Activated T-helper 1 cell treated with anti-CD3 and anti-CD28 coated beads, Interleukin-12 subunit alpha, Interleukin-12 subunit beta, Interleukin-2, Interleukin-4 antibody, amounts not matched to agents 30 ng/mL and 10 ng/mL and 1 ng/mL, durations not matched to agents 14 hours and 24 hours and 36 hours (primary cell): ENCODE data around the gene SLAMF1. TPM values are rescaled to one million over a fixed set of nuclear protein-coding genes. Genes with fewer than 3 reads are reported as not detected.
"Not testable (repeated sequence)": the region's sequence is repeated elsewhere in the genome, so short reads cannot be mapped to it uniquely, and the experiment has no call there.

ENCODE experiments used
- DNase-seq: peaks from one replicate; pipeline ENCODE4 v3.0.0; 2021; ENCODE audit warnings: low spot score
- H3K27ac Mint-ChIP-seq: one replicate; pipeline ENCODE4 v1.8.0; 2021; ENCODE audit warnings: mild to moderate bottlenecking, mixed read lengths
- H3K27me3 Mint-ChIP-seq: one replicate; pipeline ENCODE4 v1.8.0; 2022; ENCODE audit warnings: mild to moderate bottlenecking, moderate library complexity, mixed read lengths; ENCODE audit not compliant: insufficient read depth
- H3K36me3 Mint-ChIP-seq: one replicate; pipeline ENCODE4 v1.8.0; 2021; ENCODE audit warnings: low read depth, mixed read lengths
- H3K4me1 Mint-ChIP-seq: one replicate; pipeline ENCODE4 v1.8.0; 2021; ENCODE audit warnings: low read depth, mixed read lengths
- H3K4me3 Mint-ChIP-seq: one replicate; pipeline ENCODE4 v1.8.0; 2021; ENCODE audit warnings: mild to moderate bottlenecking, moderate library complexity, mixed read lengths
- H3K9me3 Mint-ChIP-seq: one replicate; pipeline ENCODE4 v1.8.0; 2021; ENCODE audit warnings: mixed read lengths
- intact Hi-C: fragments of 100-400 bp; cut with micrococcal nuclease; formaldehyde crosslinking; loops from one replicate; pipeline ENCODE4 v1.15.1; 2024
- total RNA-seq: library from RNA; stranded (reverse); gene quantifications from 2 replicates; pipeline ENCODE4 v1.2.3, GENCODE V29; 2022

Gene SLAMF1
- total RNA-seq, 1 donor from 2014 or later, result 118 TPM

GRCh38 chr1:160584784-160585183, 62.1 kb downstream of the SLAMF1 start:
- no peak overlapping the region for H3K27ac Mint-ChIP-seq
- H3K27me3 Mint-ChIP-seq, result no peaks in the 10 kb centered on the region
- H3K36me3 Mint-ChIP-seq, result peaks cover 13% of the 10 kb centered on the region
- H3K4me1 Mint-ChIP-seq, result peaks cover 35% of the 10 kb centered on the region
- intact Hi-C loops, result no loop called here
- DNase-seq, result no peak
- no peak overlapping the region for H3K4me3 Mint-ChIP-seq
- peaks cover 18% of the 10 kb centered on the region for H3K9me3 Mint-ChIP-seq

GRCh38 chr1:160582976-160583375, 63.9 kb downstream of the SLAMF1 start:
- Mint-ChIP-seq H3K4me1 (peaks cover 53% of the 10 kb centered on the region), H3K36me3 (peaks cover 13% of the 10 kb centered on the region), H3K9me3 (peaks cover 18% of the 10 kb centered on the region)
- DNase-seq, intact Hi-C loops, H3K4me3 Mint-ChIP-seq, H3K27ac Mint-ChIP-seq, H3K27me3 Mint-ChIP-seq: not testable (repeated sequence)

- H3K27ac Mint-ChIP-seq, result no peak overlapping the region
- intact Hi-C loops, result no loop called here
- peaks cover 18% of the 10 kb centered on the region for H3K9me3 Mint-ChIP-seq
- H3K36me3 Mint-ChIP-seq, result peaks cover 13% of the 10 kb centered on the region
- H3K4me3 Mint-ChIP-seq, result no peak overlapping the region
- DNase-seq, result no peak
- H3K4me1 Mint-ChIP-seq, result peaks cover 64% of the 10 kb centered on the region
- H3K27me3 Mint-ChIP-seq, result no peaks in the 10 kb centered on the region
These were observed 64.9 kb downstream of the SLAMF1 start for GRCh38 chr1:160581961-160582360.

- H3K4me1 Mint-ChIP-seq, result peaks cover 73% of the 10 kb centered on the region
- DNase-seq, result no peak
- H3K4me3 Mint-ChIP-seq, result no peak overlapping the region
- H3K9me3 Mint-ChIP-seq, result peaks cover 18% of the 10 kb centered on the region
- peaks cover 12% of the 10 kb centered on the region for H3K36me3 Mint-ChIP-seq
- intact Hi-C loops, result no loop called here
- H3K27ac Mint-ChIP-seq, result peak overlapping the region; percentile 0
- no peaks in the 10 kb centered on the region for H3K27me3 Mint-ChIP-seq
These were observed 66.5 kb downstream of the SLAMF1 start for GRCh38 chr1:160580221-160580812.

DNA sequence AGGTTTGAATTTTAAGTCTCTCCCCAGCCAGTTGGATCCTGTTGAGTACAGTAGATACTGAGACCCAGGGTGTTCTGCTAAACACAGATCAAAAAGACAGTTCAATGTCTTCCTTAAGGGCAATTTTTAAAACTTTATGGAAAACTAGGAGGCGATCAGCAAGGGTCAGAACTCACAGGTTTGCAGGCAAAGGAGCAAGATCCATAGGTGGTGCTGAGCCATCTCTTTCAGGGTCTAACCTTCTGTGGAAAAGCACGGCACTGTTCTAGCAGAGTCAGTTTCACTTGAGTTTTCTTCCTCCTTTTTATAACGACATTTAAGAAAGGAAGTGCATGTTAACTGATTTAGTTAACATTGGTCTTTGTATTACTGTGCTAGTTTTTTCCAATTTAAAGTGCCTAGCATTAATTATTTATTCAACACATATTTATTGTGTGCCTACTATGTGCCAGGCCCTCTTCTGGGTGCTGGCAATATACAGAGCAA, 67.6 kb downstream of the SLAMF1 start, which contains the start of gene CD84:
TSS of gene CD84 (minus strand) at position 281 of the 486 bp plus-strand sequence. CDS start at position 222, 59 bp downstream.
- intact Hi-C loops, result loop anchor here (5.0 kb wide), 1 partner anchor 317 kb away; the partner anchor contains the start of gene DCAF8
- no peaks in the 10 kb centered on the region for H3K27me3 Mint-ChIP-seq
- peak within 1 kb of the TSS; percentile 91 for H3K27ac Mint-ChIP-seq
- H3K36me3 Mint-ChIP-seq, result peaks cover 17% of the 10 kb centered on the region
- peaks cover 16% of the 10 kb centered on the region for H3K9me3 Mint-ChIP-seq
- peaks cover 73% of the 10 kb centered on the region for H3K4me1 Mint-ChIP-seq
- DNase-seq, result no peak
- H3K4me3 Mint-ChIP-seq, result peak within 1 kb of the TSS; percentile 85

DNA sequence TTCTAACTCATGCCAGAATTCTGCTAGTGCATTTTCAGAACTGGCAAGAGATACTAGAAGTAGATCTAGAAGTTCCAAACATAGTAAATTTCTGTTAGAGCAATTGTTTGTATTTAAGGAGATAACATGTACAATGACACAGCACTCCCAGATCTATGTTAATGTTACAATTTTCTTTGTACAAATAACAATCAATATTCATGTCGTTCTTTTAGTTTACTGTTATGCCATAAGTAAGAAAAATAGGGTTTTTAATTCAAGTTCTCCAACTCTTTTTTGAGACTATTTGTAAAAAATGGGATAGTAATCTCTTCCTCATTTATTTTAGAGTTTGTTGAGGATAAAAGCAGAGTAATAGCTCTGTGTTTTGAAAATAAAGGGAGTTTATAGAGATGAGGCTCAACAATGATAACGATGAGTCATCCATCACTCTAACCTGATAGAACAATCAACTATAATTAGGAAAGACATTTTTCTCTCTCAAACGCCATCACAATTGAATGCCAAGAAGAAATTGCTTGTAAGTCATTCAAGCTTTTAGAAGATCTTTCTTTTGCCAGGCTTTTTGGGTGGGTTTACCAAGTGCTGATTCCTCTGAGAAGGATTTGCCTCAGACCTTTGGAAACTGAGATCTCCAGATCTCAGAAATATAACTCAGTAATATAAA, 68.2 kb downstream of the SLAMF1 start:
- DNase-seq, result no peak
- Mint-ChIP-seq H3K4me3 (peak overlapping the region; percentile 85), H3K27me3 (no peaks in the 10 kb centered on the region), H3K36me3 (peaks cover 19% of the 10 kb centered on the region), H3K27ac (peak overlapping the region; percentile 91), H3K4me1 (peaks cover 76% of the 10 kb centered on the region), H3K9me3 (peaks cover 10% of the 10 kb centered on the region)
- intact Hi-C loops, result loop anchor here (1.0 to 5.0 kb wide), 2 partner anchors 8 to 316 kb away; partner anchors contain the start of gene DCAF8

DNA sequence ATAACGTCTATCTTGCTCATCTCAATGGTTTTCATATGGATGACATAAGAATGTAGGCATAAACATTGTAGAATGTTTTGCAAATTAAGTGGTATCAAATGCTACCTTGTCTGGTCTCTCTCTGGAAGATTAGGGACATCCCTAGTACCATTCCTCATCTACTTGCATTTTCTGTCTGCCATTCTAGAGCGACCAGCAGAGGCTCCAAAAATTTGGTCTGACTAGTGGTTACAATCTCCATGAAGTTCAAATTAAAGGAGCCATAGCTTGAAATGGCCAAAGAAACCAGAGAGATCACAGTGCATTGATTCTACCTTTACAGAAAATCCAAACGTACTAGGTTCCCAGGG, 68.7 kb downstream of the SLAMF1 start:
- no peak for DNase-seq
- intact Hi-C loops, result loop anchor here (1.0 to 5.0 kb wide), 2 partner anchors 8 to 316 kb away; partner anchors contain the start of gene DCAF8

GRCh38 chr1:160577671-160578070, 69.2 kb downstream of the SLAMF1 start:
- Mint-ChIP-seq H3K27me3 (no peaks in the 10 kb centered on the region), H3K9me3 (peaks cover 7% of the 10 kb centered on the region), H3K4me3 (peak overlapping the region; percentile 85), H3K36me3 (peaks cover 20% of the 10 kb centered on the region), H3K4me1 (peaks cover 86% of the 10 kb centered on the region), H3K27ac (peak overlapping the region; percentile 84)
- intact Hi-C loops, result loop anchor here (1.0 to 5.0 kb wide), 4 partner anchors 9 to 315 kb away; partner anchors contain the start of gene DCAF8
- DNase-seq, result no peak

More for the DNA sequence above, 68.7 kb downstream of the SLAMF1 start:
- peak overlapping the region; percentile 91 for H3K27ac Mint-ChIP-seq
- no peaks in the 10 kb centered on the region for H3K27me3 Mint-ChIP-seq
- H3K4me1 Mint-ChIP-seq, result peaks cover 82% of the 10 kb centered on the region
- H3K36me3 Mint-ChIP-seq, result peaks cover 21% of the 10 kb centered on the region
- H3K4me3 Mint-ChIP-seq, result peak overlapping the region; percentile 85
- H3K9me3 Mint-ChIP-seq, result peaks cover 9% of the 10 kb centered on the region

GRCh38 chr1:160576884-160577283, 70.0 kb downstream of the SLAMF1 start:
- no peaks in the 10 kb centered on the region for H3K27me3 Mint-ChIP-seq
- DNase-seq, result no peak
- H3K4me1 Mint-ChIP-seq, result peaks cover 94% of the 10 kb centered on the region
- intact Hi-C loops, result loop anchor here (1.0 to 5.0 kb wide), 7 partner anchors 9 to 315 kb away; partner anchors contain the start of gene DCAF8
- H3K36me3 Mint-ChIP-seq, result peaks cover 25% of the 10 kb centered on the region
- peak overlapping the region; percentile 84 for H3K27ac Mint-ChIP-seq
- H3K9me3 Mint-ChIP-seq, result peaks cover 11% of the 10 kb centered on the region
- H3K4me3 Mint-ChIP-seq, result peak overlapping the region; percentile 85

- intact Hi-C loops, result loop anchor here (1.0 to 5.0 kb wide), 7 partner anchors 8 to 314 kb away; partner anchors contain the start of gene DCAF8
- DNase-seq, result no peak
- Mint-ChIP-seq H3K4me3 (peak overlapping the region; percentile 85), H3K9me3 (peaks cover 13% of the 10 kb centered on the region), H3K4me1 (peaks cover 96% of the 10 kb centered on the region), H3K36me3 (peaks cover 29% of the 10 kb centered on the region), H3K27me3 (no peaks in the 10 kb centered on the region), H3K27ac (peak overlapping the region; percentile 84)
These were observed 70.5 kb downstream of the SLAMF1 start for GRCh38 chr1:160576390-160576789.

- Mint-ChIP-seq H3K27ac (peak overlapping the region; percentile 84), H3K4me3 (peak overlapping the region; percentile 79), H3K4me1 (peaks cover 96% of the 10 kb centered on the region), H3K27me3 (no peaks in the 10 kb centered on the region), H3K36me3 (peaks cover 36% of the 10 kb centered on the region), H3K9me3 (peaks cover 19% of the 10 kb centered on the region)
- DNase-seq, result no peak
- intact Hi-C loops, result loop anchor here (5.0 kb wide), 1 partner anchor 313 kb away; the partner anchor contains the start of gene DCAF8
These were observed 71.7 kb downstream of the SLAMF1 start for GRCh38 chr1:160575112-160575664.

GRCh38 chr1:160570840-160571239, 76.0 kb downstream of the SLAMF1 start:
- Mint-ChIP-seq H3K4me3 (no peak overlapping the region), H3K27me3 (no peaks in the 10 kb centered on the region), H3K27ac (peak overlapping the region; percentile 36), H3K4me1 (peaks cover 95% of the 10 kb centered on the region), H3K36me3 (peaks cover 49% of the 10 kb centered on the region), H3K9me3 (peaks cover 24% of the 10 kb centered on the region)
- no peak for DNase-seq
- intact Hi-C loops, result no loop called here
